ENCODE measurements around the gene PRICKLE3. TPM values are rescaled to one million over a fixed set of nuclear protein-coding genes. Genes with fewer than 3 reads are reported as not detected.

PRICKLE3 gene
- total RNA-seq, 4 donors from 2014 or later = 18.2 to 32.4 (median 24.4) TPM

DNA sequence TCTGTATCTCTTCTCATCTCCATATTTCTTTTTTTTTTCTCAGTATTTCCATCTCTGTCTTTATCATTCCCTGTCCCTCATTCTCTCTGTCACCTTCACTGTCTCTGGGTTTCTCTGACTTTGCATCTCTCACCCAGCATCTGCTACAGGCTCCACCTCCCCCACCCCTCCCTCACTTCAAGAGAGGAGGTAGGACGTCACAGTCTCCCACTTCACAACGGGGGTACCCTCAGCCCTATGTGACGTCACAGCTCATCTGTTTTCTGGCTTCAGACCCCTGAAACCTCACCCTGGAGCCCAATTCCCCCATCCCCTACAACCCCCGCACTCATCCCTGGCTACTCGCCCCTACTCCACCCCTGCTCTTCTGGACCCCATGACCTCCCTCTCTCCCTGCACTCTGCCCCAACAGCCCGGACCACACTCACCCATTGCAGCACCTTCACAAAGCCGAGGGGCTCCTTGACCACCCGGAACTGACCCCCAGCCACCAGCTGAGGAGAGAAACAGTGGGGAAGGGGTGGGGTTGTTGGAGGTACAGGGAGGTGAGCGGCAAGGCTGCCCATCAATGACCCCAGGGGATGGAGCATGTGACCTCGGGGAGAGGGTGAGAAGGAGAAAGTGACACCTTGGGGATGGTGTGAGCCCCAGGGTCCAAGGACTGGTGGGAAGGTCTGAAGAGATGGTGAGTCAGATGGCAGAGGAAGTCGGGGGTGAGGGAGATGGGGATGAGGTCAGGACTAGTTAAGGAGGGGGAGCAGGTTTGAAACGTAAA lies 12.6 kb upstream of the PRICKLE3 start:
- 12 to 48% methylated on average over 11 to 12 of the region's 12 CpGs for WGBS, 2 donors
- Histone ChIP-seq H3K27ac (no peak overlapping the region), H3K4me3 (no peak overlapping the region), H3K4me1 (peaks cover 0 to 15% (median 0%) of the 10 kb centered on the region in 4 donors), H3K36me3 (no peaks in the 10 kb centered on the region), H3K9me3 (no peaks in the 10 kb centered on the region), H3K27me3 (no peaks in the 10 kb centered on the region)
- no peak for TF ChIP-seq POLR2A (IDR thresholded peaks at IDR 0.05)
- TF ChIP-seq EP300 (IDR thresholded peaks at IDR 0.05) = no peak
- TF ChIP-seq, protein P1, sequence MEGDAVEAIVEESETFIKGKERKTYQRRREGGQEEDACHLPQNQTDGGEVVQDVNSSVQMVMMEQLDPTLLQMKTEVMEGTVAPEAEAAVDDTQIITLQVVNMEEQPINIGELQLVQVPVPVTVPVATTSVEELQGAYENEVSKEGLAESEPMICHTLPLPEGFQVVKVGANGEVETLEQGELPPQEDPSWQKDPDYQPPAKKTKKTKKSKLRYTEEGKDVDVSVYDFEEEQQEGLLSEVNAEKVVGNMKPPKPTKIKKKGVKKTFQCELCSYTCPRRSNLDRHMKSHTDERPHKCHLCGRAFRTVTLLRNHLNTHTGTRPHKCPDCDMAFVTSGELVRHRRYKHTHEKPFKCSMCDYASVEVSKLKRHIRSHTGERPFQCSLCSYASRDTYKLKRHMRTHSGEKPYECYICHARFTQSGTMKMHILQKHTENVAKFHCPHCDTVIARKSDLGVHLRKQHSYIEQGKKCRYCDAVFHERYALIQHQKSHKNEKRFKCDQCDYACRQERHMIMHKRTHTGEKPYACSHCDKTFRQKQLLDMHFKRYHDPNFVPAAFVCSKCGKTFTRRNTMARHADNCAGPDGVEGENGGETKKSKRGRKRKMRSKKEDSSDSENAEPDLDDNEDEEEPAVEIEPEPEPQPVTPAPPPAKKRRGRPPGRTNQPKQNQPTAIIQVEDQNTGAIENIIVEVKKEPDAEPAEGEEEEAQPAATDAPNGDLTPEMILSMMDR (IDR thresholded peaks at IDR 0.05) = no peak
- no peak for DNase-seq (ENCODE audit: low spot score in 2 of 2)

DNA sequence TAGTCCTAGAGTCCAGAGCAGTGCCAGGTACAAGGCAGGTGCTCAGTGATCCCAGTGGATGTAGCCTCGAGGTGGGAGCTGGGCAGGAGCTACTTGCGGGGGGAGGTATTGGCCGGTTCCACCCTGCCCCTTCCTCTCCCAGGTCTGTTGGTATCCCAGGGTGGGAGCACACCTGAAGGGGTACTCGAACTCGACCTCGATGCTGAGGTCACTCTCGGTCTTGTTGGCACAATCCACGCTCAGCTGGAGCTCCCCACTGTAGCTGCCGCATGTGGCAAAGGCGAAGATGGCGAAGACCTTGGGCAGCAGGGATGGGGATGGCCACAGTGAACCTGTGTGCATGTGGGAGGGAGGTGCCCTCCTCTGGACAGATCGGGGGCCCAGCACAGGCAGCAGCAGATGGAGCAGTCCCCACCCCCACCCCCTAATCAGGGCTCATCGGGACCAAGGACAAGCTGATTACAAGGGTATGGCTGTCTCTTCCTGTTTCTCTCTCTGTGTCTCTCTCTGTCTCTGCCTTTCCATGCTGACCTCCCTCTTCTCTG lies 11.4 kb upstream of the PRICKLE3 start:
- peaks cover 0 to 15% (median 0%) of the 10 kb centered on the region in 4 donors for H3K4me1 ChIP-seq
- TF ChIP-seq EP300 (IDR thresholded peaks at IDR 0.05) (no peak), POLR2A (IDR thresholded peaks at IDR 0.05) (no peak)
- TF ChIP-seq, protein P1 (IDR thresholded peaks at IDR 0.05) = no peak
- WGBS, 2 donors = 84% methylated on average over 13 of the region's 13 CpGs; no CpG with 5 or more reads in 1 of the 2 donors
- no peaks in the 10 kb centered on the region for H3K27me3 ChIP-seq
- H3K36me3 ChIP-seq = no peaks in the 10 kb centered on the region
- no peak overlapping the region for H3K4me3 ChIP-seq
- DNase-seq (ENCODE audit: low spot score in 2 of 2) = no peak
- no peaks in the 10 kb centered on the region for H3K9me3 ChIP-seq
- no peak overlapping the region for H3K27ac ChIP-seq

DNA sequence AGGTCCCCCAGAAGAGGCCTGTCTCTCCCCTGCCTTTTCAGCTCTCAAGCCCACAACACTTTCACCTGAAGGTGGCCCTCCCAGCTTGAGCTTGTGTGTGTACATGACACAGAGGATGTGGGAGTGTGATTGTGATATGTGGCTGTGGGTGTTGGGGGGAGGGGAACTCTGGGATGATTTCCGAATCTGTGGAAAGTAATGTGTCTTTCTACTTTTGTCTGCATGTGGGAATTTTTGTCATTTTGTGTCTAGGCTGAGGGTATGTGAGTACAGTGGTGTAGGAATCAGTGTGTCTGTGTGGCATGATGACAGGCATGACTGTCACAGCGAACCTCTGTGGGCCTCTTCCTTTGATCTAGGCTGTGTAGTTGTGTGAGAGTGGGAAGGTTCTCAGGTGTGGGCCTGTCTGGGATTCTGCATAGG lies 7.4 kb upstream of the PRICKLE3 start:
- no peaks in the 10 kb centered on the region for H3K36me3 ChIP-seq
- no peak overlapping the region for H3K4me3 ChIP-seq
- H3K4me1 ChIP-seq = peaks cover 0 to 17% (median 0%) of the 10 kb centered on the region in 4 donors
- no peak for DNase-seq (ENCODE audit: low spot score in 2 of 2)
- WGBS, 2 donors = 58 to 72% methylated on average over 2 of the region's 2 CpGs
- no peak overlapping the region for H3K27ac ChIP-seq
- H3K9me3 ChIP-seq = no peaks in the 10 kb centered on the region
- TF ChIP-seq EP300 (IDR thresholded peaks at IDR 0.05) (no peak), POLR2A (IDR thresholded peaks at IDR 0.05) (no peak)
- TF ChIP-seq, protein P1 (IDR thresholded peaks at IDR 0.05) = no peak
- H3K27me3 ChIP-seq = no peaks in the 10 kb centered on the region

DNA sequence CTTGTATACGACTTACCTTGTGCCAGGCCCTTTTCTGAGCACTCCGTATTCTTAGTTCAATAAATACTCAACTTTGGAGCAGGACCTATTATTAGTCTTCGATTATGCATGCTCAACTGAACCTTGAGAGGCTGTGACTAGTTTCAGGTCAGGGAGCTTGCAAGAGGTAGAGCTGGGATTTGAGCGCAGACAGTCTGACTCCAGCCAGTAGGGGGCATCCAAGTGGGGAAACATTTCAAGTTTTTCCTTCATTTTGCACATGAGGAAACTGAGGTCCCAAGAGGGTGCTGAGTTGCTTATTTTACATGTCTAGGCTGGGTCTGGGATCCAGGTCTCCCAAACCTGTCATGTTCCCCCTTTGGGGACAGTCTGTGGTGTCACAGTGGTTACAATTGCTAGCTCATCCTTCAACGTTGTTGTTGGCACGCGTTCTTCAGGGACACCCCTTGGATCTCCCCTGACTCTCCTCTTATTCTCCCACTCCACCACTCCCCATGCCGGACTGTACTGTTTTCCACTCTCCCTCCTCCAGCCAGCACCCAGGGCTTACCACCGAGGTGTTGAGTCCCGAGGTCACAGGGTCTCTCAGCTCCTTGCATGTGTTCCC lies 6.7 kb upstream of the PRICKLE3 start:
- TF ChIP-seq EP300 (IDR thresholded peaks at IDR 0.05) = no peak
- TF ChIP-seq, protein P1 (IDR thresholded peaks at IDR 0.05) = peak in 4 of 5 experiments; percentile 30 to 42 (median 36)
- no peaks in the 10 kb centered on the region for H3K9me3 ChIP-seq
- H3K36me3 ChIP-seq = no peaks in the 10 kb centered on the region
- no peak overlapping the region for H3K4me3 ChIP-seq
- 67 to 72% methylated on average over 10 of the region's 10 CpGs for WGBS, 2 donors
- DNase-seq (ENCODE audit: low spot score in 2 of 2) = no peak
- no peaks in the 10 kb centered on the region for H3K27me3 ChIP-seq
- no peak overlapping the region for H3K27ac ChIP-seq
- H3K4me1 ChIP-seq = peaks cover 0 to 20% (median 0%) of the 10 kb centered on the region in 4 donors

DNA sequence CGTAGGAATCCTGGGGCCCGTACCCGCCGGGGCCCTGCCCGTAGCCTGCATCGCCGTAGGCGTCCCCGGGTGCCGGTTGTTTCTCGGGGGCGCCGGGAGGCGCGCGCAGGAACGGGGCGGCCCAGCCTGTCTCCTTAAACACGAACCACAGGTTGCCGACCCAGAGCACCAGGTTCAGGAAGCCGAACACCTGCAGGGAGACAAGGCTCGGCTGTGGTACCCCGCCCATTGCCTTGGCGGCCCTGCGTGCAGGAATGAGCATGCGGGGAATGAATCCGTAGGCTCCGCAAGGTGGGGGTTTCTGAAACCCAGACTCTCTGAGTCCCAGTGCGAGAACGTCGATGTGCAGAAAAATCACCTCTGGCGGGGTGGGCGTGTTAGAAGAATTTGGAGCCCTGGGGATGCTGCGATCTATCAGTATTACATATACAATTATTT lies 5.4 kb upstream of the PRICKLE3 start:
- Histone ChIP-seq H3K27me3 (no peaks in the 10 kb centered on the region), H3K4me3 (peak overlapping the region; percentile 50 to 71 (median 57)), H3K27ac (peak overlapping the region; percentile 50 to 95 (median 90)), H3K4me1 (peaks cover 0 to 21% (median 0%) of the 10 kb centered on the region in 4 donors), H3K36me3 (no peaks in the 10 kb centered on the region), H3K9me3 (no peaks in the 10 kb centered on the region)
- no peak for TF ChIP-seq EP300 (IDR thresholded peaks at IDR 0.05)
- 1 to 45% methylated on average over 10 to 30 of the region's 34 CpGs for WGBS, 2 donors
- DNase-seq (ENCODE audit: low spot score in 2 of 2) = no peak
